Measurements from ENCODE around the gene ZBTB24. TPM values are rescaled to one million over a fixed set of nuclear protein-coding genes. Genes with fewer than 3 reads are reported as not detected.

ZBTB24 gene
- total and polyA plus RNA-seq, 2 of the 13 experiments (the other 11 are each of a cell fraction or from before 2014, with no cell fraction given) = 1.5 to 6.2 TPM

GRCh38 chr6:109456111-109456583 lies 26.9 kb downstream of the ZBTB24 start (continued):
- TF ChIP-seq, protein P1, sequence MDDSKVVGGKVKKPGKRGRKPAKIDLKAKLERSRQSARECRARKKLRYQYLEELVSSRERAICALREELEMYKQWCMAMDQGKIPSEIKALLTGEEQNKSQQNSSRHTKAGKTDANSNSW (CRISPR knock-in tag; IDR thresholded peaks at IDR 0.05; ENCODE audit: borderline replicate concordance) = no peak
- no peak for TF ChIP-seq NR0B2 (CRISPR knock-in tag; IDR thresholded peaks at IDR 0.05)
- TF ChIP-seq ZSCAN30 (CRISPR knock-in tag; IDR thresholded peaks at IDR 0.05) = no peak
- TF ChIP-seq ZNF547 (CRISPR knock-in tag; IDR thresholded peaks at IDR 0.05) = 0 out of 2 replicates have a peak, but pooled peaks have one; percentile 19
- TF ChIP-seq, protein P2, sequence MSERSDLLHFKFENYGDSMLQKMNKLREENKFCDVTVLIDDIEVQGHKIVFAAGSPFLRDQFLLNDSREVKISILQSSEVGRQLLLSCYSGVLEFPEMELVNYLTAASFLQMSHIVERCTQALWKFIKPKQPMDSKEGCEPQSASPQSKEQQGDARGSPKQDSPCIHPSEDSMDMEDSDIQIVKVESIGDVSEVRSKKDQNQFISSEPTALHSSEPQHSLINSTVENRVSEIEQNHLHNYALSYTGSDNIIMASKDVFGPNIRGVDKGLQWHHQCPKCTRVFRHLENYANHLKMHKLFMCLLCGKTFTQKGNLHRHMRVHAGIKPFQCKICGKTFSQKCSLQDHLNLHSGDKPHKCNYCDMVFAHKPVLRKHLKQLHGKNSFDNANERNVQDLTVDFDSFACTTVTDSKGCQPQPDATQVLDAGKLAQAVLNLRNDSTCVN (CRISPR knock-in tag; IDR thresholded peaks at IDR 0.05; ENCODE audit: borderline replicate concordance) = no peak
- TF ChIP-seq ZNF124 (CRISPR knock-in tag; IDR thresholded peaks at IDR 0.05) = no peak
- TF ChIP-seq SYNCRIP (IDR thresholded peaks at IDR 0.05; ENCODE audit: insufficient read depth, low read depth, low read length) = no peak
- TF ChIP-seq AHDC1 (CRISPR knock-in tag; IDR thresholded peaks at IDR 0.05; ENCODE audit: borderline replicate concordance) = no peak
- no peak for TF ChIP-seq CHD4 (IDR thresholded peaks at IDR 0.05; ENCODE audit: borderline replicate concordance, low read length)
- TF ChIP-seq ZNF770 (CRISPR knock-in tag; IDR thresholded peaks at IDR 0.05) = no peak
- TF ChIP-seq DR1 (CRISPR knock-in tag; IDR thresholded peaks at IDR 0.05) = no peak
- TF ChIP-seq GPN1 (CRISPR knock-in tag; IDR thresholded peaks at IDR 0.05; ENCODE audit: borderline replicate concordance) = no peak
- TF ChIP-seq AFF4 (CRISPR knock-in tag; IDR thresholded peaks at IDR 0.05) = no peak
- no peak for TF ChIP-seq CC2D1A (CRISPR knock-in tag; IDR thresholded peaks at IDR 0.05)
- no peak for TF ChIP-seq ZNF572 (CRISPR knock-in tag; IDR thresholded peaks at IDR 0.05)
- TF ChIP-seq NR3C1 (CRISPR knock-in tag; IDR thresholded peaks at IDR 0.05) = no peak
